H1 (cell line): ENCODE data around the gene PRSS50. TPM values are rescaled to one million over a fixed set of nuclear protein-coding genes. Genes with fewer than 3 reads are reported as not detected.

ENCODE experiments used
- CTCF ChIA-PET: fragments of 300-600 bp; sonication (Branson Sonifier 250); formaldehyde crosslinking; loops from one replicate; lab custom pipeline; 2021; ENCODE audit not compliant: partially characterized antibody; lab: Charles Lee
- POLR2A ChIA-PET: fragments of 300-600 bp; sonication (Branson Sonifier 250); formaldehyde crosslinking; loops from one replicate; lab custom pipeline; 2021; ENCODE audit warnings: inconsistent platforms; ENCODE audit not compliant: partially characterized antibody; lab: Charles Lee
- DNase-seq, 2 experiments: peaks; one replicate each; pipeline versions ENCODE4 v3.0.0 to v3.0.0-alpha.2; 2010 to 2022; ENCODE audit warnings: low spot score in 2 of 2, low read depth in 1 of 2, mixed read lengths in 1 of 2
- FAIRE-seq: peaks from 2 replicates; lab custom pipeline; 2011; peaks lifted over from hg19 to GRCh38; lab: Jason Lieb, UNC
- H2AFZ ChIP-seq: 2 replicates; pipeline ENCODE4 v1.8.1; 2012; ENCODE audit warnings: low read length, inconsistent platforms
- H2AK5ac ChIP-seq: 2 replicates; pipeline ENCODE4 v1.6.1; 2013; ENCODE audit warnings: low read depth, low read length
- H2BK120ac ChIP-seq: replicated peaks from 2 replicates; pipeline ENCODE3; 2013; ENCODE audit warnings: low read depth, low read length, inconsistent platforms
- H2BK12ac ChIP-seq: 2 replicates; pipeline ENCODE4 v1.6.1; 2013; ENCODE audit warnings: low read depth, low read length
- H2BK15ac ChIP-seq: 2 replicates; pipeline ENCODE4 v1.6.1; 2013; ENCODE audit warnings: low read length
- H2BK20ac ChIP-seq: 2 replicates; pipeline ENCODE4 v1.6.1; 2013; ENCODE audit warnings: low read length
- H2BK5ac ChIP-seq: 2 replicates; pipeline ENCODE4 v1.6.1; 2013; ENCODE audit warnings: low read depth, low read length
- H3K14ac ChIP-seq: 2 replicates; pipeline ENCODE4 v1.6.1; 2013; ENCODE audit warnings: inconsistent platforms; ENCODE audit not compliant: insufficient read length
- H3K18ac ChIP-seq: 2 replicates; pipeline ENCODE4 v1.6.1; 2013; ENCODE audit warnings: low read length; ENCODE audit errors: extremely low read depth
- H3K23ac ChIP-seq: 2 replicates; pipeline ENCODE4 v1.6.1; 2013; ENCODE audit warnings: inconsistent platforms; ENCODE audit not compliant: insufficient read length
- H3K23me2 ChIP-seq: 2 replicates; pipeline ENCODE4 v1.6.1; 2013; ENCODE audit warnings: low read depth, low read length
- H3K27ac ChIP-seq: 2 replicates; pipeline ENCODE4 v1.6.1; 2011; ENCODE audit warnings: low read depth, low read length, inconsistent platforms
- H3K27me3 ChIP-seq, 4 experiments: replicated peaks in 1 of 4; 1 replicate in 1 of 4; 2 replicates in 3 of 4; pipeline versions ENCODE4 v1.6.1 to v1.8.1; 2011 to 2013; ENCODE audit warnings: low read length in 3 of 4, mild to moderate bottlenecking in 3 of 4, inconsistent platforms in 2 of 4, mixed read lengths in 2 of 4, moderate library complexity in 1 of 4; ENCODE audit not compliant: control insufficient read depth in 3 of 4, insufficient read depth in 3 of 4; ENCODE audit errors: extremely low read depth in 1 of 4
- H3K36me3 ChIP-seq, 4 experiments: 2 replicates each; pipeline versions ENCODE4 v1.6.1 to v1.8.1; 2011 to 2013; ENCODE audit warnings: mild to moderate bottlenecking in 4 of 4, low read length in 3 of 4, moderate library complexity in 2 of 4, control low read depth in 1 of 4, inconsistent platforms in 1 of 4; ENCODE audit not compliant: insufficient read depth in 4 of 4, control insufficient read depth in 2 of 4
- H3K4ac ChIP-seq: replicated peaks from 2 replicates; pipeline ENCODE3; 2013; ENCODE audit warnings: low read length, low read depth, mixed read lengths, inconsistent platforms; ENCODE audit not compliant: insufficient read length
- H3K4me1 ChIP-seq, 4 experiments: replicated peaks in 1 of 4; 1 replicate in 1 of 4; 2 replicates in 3 of 4; pipeline versions ENCODE4 v1.6.1 to v1.8.1; 2011 to 2013; ENCODE audit warnings: low read length in 3 of 4, inconsistent platforms in 2 of 4, mixed read lengths in 1 of 4; ENCODE audit not compliant: insufficient read depth in 4 of 4, control insufficient read depth in 3 of 4
- H3K4me2 ChIP-seq, 2 experiments: 2 replicates each; pipeline versions ENCODE4 v1.6.1 to v1.8.1; 2011 to 2013; ENCODE audit warnings: low read depth in 2 of 2, low read length in 2 of 2, control low read depth in 1 of 2, inconsistent platforms in 1 of 2, mild to moderate bottlenecking in 1 of 2; ENCODE audit not compliant: insufficient read depth in 1 of 2
- H3K4me3 ChIP-seq, 4 experiments: fragments of 200-600, 300-600 bp in 1 of 4; sonication (generic), shearing (Covaris generic), sonication (Bioruptor Twin) in 1 of 4; 2 replicates each; pipeline versions ENCODE4 v1.5.1 to v1.8.1; 2011 to 2016; ENCODE audit warnings: low read length in 4 of 4, low read depth in 3 of 4, control low read depth in 2 of 4, inconsistent platforms in 2 of 4, mild to moderate bottlenecking in 2 of 4, mixed read lengths in 1 of 4, moderate library complexity in 1 of 4; ENCODE audit not compliant: insufficient read depth in 2 of 4; ENCODE audit errors: extremely low read depth in 1 of 4
- H3K56ac ChIP-seq: replicated peaks from 2 replicates; pipeline ENCODE3; 2013; ENCODE audit warnings: low read depth, mild to moderate bottlenecking, mixed read lengths, low read length, inconsistent platforms; ENCODE audit not compliant: insufficient read length
- H3K79me1 ChIP-seq: 2 replicates; pipeline ENCODE4 v1.6.1; 2013; ENCODE audit warnings: low read depth, low read length, control low read depth
- H3K79me2 ChIP-seq, 2 experiments: 2 replicates each; pipeline versions ENCODE4 v1.6.1 to v1.8.1; 2012 to 2013; ENCODE audit warnings: low read length in 2 of 2, mild to moderate bottlenecking in 2 of 2, inconsistent platforms in 1 of 2; ENCODE audit not compliant: insufficient read depth in 2 of 2, control insufficient read depth in 1 of 2
- H3K9ac ChIP-seq, 4 experiments: replicated peaks in 1 of 4; 1 replicate in 1 of 4; 2 replicates in 3 of 4; pipeline versions ENCODE4 v1.6.1 to v1.8.1; 2011 to 2013; ENCODE audit warnings: low read depth in 3 of 4, low read length in 3 of 4, control low read depth in 2 of 4, mild to moderate bottlenecking in 2 of 4, moderate library complexity in 2 of 4, inconsistent platforms in 1 of 4; ENCODE audit errors: extremely low read depth in 1 of 4
- H3K9me3 ChIP-seq, 2 experiments: 2 replicates each; pipeline versions ENCODE4 v1.6.1 to v1.8.1; 2012 to 2013; ENCODE audit warnings: mild to moderate bottlenecking in 2 of 2, moderate library complexity in 2 of 2, control low read depth in 1 of 2, inconsistent platforms in 1 of 2, low read depth in 1 of 2, low read length in 1 of 2, mixed read lengths in 1 of 2; ENCODE audit not compliant: insufficient read depth in 2 of 2
- H4K20me1 ChIP-seq, 2 experiments: replicated peaks in 1 of 2; 2 replicates each; pipeline versions ENCODE3 to v1.8.1; 2011 to 2013; ENCODE audit warnings: inconsistent platforms in 2 of 2, low read length in 2 of 2, mild to moderate bottlenecking in 1 of 2; ENCODE audit not compliant: insufficient read depth in 2 of 2, control insufficient read depth in 1 of 2
- H4K5ac ChIP-seq: 2 replicates; pipeline ENCODE4 v1.6.1; 2013; ENCODE audit warnings: low read length, low read depth, mixed read lengths, inconsistent platforms; ENCODE audit not compliant: insufficient read length
- H4K8ac ChIP-seq: 2 replicates; pipeline ENCODE4 v1.8.0; 2013; ENCODE audit warnings: mild to moderate bottlenecking, moderate library complexity, low read length, inconsistent platforms; ENCODE audit not compliant: insufficient read depth; ENCODE audit errors: extremely low read depth
- H4K91ac ChIP-seq: replicated peaks from 2 replicates; pipeline ENCODE3; 2013; ENCODE audit warnings: low read length, mixed read lengths, inconsistent platforms; ENCODE audit not compliant: insufficient read length
- ASH2L ChIP-seq: fragments of 200-600, 300-600 bp; sonication (generic); IDR thresholded peaks from one replicate; pipeline ENCODE4 v1.7.1; 2017; ENCODE audit warnings: low read length
- BACH1 ChIP-seq: IDR thresholded peaks from 2 replicates; pipeline ENCODE4 v1.6.1; 2012; ENCODE audit warnings: low read length, improper control_type of control experiment
- GTF2F1 ChIP-seq: IDR thresholded peaks from 2 replicates; pipeline ENCODE4 v1.6.1; 2012; ENCODE audit warnings: low read depth, low read length, improper control_type of control experiment, borderline replicate concordance
- KDM4A ChIP-seq: IDR thresholded peaks from one replicate; pipeline ENCODE4 v1.7.1; 2012; ENCODE audit warnings: low read depth, mild to moderate bottlenecking, moderate library complexity, low read length, inconsistent platforms; ENCODE audit not compliant: severe bottlenecking
- KDM5A ChIP-seq: fragments of 200-600 bp; IDR thresholded peaks from 2 replicates; pipeline ENCODE4 v1.7.1; 2012; ENCODE audit warnings: mild to moderate bottlenecking, low read length, inconsistent platforms, mixed read lengths
- SP2 ChIP-seq: IDR thresholded peaks from 2 replicates; pipeline ENCODE4 v1.6.1; 2012; ENCODE audit warnings: mild to moderate bottlenecking, low read length, inconsistent platforms
- TAF1 ChIP-seq: IDR thresholded peaks from 2 replicates; pipeline ENCODE4 v1.6.1; 2011; ENCODE audit warnings: mild to moderate bottlenecking, low read depth, low read length
- TEAD4 ChIP-seq: IDR thresholded peaks from 2 replicates; pipeline ENCODE4 v1.6.1; 2012; ENCODE audit warnings: low read depth, low read length, inconsistent platforms, mixed read lengths
- WGBS, 2 experiments: shearing (Covaris generic) in 1 of 2; methylation state at CpG; one replicate each; pipeline versions ENCODE4 v1.1.6 to v1.1.7; 2013 to 2015; ENCODE audit warnings: low lambda C conversion rate in 2 of 2, mixed read lengths in 2 of 2, inconsistent platforms in 1 of 2, low coverage in 1 of 2, missing lambda C conversion rate in 1 of 2; ENCODE audit not compliant: insufficient replicate concordance in 2 of 2, insufficient coverage in 1 of 2, insufficient read length in 1 of 2; ENCODE audit errors: extremely low coverage in 1 of 2, missing lambda C conversion rate in 1 of 2; 5-methylcytosine and 5-hydroxymethylcytosine counted together
- polyA plus RNA-seq, 7 experiments: library from polyadenylated mRNA; depleted of rRNA in 3 of 7; stranded (reverse) in 5 of 7; unstranded in 2 of 7; fragments of >200 nt in 5 of 7; fragments of 200-250 nt in 2 of 7; gene quantifications; 1 replicate in 5 of 7; 2 replicates in 1 of 7; 4 replicates in 1 of 7; pipeline versions ENCODE4 v1.2.1 to v1.2.3, GENCODE V29; 2011 to 2013; ENCODE audit warnings: missing spikeins in 2 of 7, mixed read lengths in 2 of 7
- total RNA-seq: library from RNA; stranded (reverse); fragmentation: NEBNext Ultra II Directional; extraction: Animal tissue kit (Norgen Biotek cat#: 25700); gene quantifications from 2 replicates; pipeline ENCODE4 v1.2.1, GENCODE V29; 2021

PRSS50 gene
- total and polyA plus RNA-seq, 2 of the 8 experiments (the other 6 are each of a cell fraction or from before 2014, with no cell fraction given): 0.47 to 0.71 TPM

GRCh38 chr3:46692566-46692990 lies 25.1 kb downstream of the PRSS50 start:
- FAIRE-seq: no peak
- no peak overlapping the region for H3K56ac ChIP-seq
- no peaks in the 10 kb centered on the region for H3K79me1 ChIP-seq
- H3K9me3 ChIP-seq: no peaks in the 10 kb centered on the region
- no peak overlapping the region for H3K27ac ChIP-seq
- H3K4me3 ChIP-seq: peak overlapping the region; percentile 48 to 62 (median 58); a peak in 7 of 8 replicates
- H2BK5ac ChIP-seq: peak overlapping the region; percentile 35; the same call in 1 of the 2 replicates
- H4K20me1 ChIP-seq: peaks cover 0 to 8% of the 10 kb centered on the region in 2 experiments
- ChIA-PET POLR2A (interaction anchor here (0.7 to 1.6 kb wide), 4 partner anchors 17 to 205 kb away, joined by 3 to 6 read pairs (median 4); no protein-coding TSS in a partner anchor), CTCF (interaction anchor here (0.9 to 7.2 kb wide), 10 partner anchors 9 to 204 kb away, joined by 3 to 64 read pairs (median 6); no protein-coding TSS in a partner anchor)
- no peak overlapping the region for H2AK5ac ChIP-seq
- H3K23ac ChIP-seq: no peak overlapping the region
- H3K23me2 ChIP-seq: peaks cover 6% of the 10 kb centered on the region; the same call in 1 of the 2 replicates
- no peak overlapping the region for H2BK20ac ChIP-seq
- H3K14ac ChIP-seq: no peak overlapping the region
- H3K4ac ChIP-seq: no peak overlapping the region
- H3K36me3 ChIP-seq: no peaks in the 10 kb centered on the region
- H3K79me2 ChIP-seq: no peaks in the 10 kb centered on the region
- DNase-seq: peak in 1 of 2 experiments; percentile 60
- TF ChIP-seq KDM4A: no peak
- TF ChIP-seq KDM5A: no peak
- TF ChIP-seq ASH2L: no peak
- TF ChIP-seq BACH1: peak; percentile 27; the same call in 1 of the 2 replicates
- TF ChIP-seq TAF1: no peak
- TF ChIP-seq SP2: no peak
- peak; percentile 50 for TF ChIP-seq TEAD4
- no peak for TF ChIP-seq GTF2F1
- peaks cover 2 to 31% (median 19%) of the 10 kb centered on the region in 4 experiments for H3K27me3 ChIP-seq
- peak overlapping the region; percentile 86 to 94 for H3K4me2 ChIP-seq
- H4K5ac ChIP-seq: no peak overlapping the region
- no peak overlapping the region for H2BK120ac ChIP-seq
- H4K8ac ChIP-seq: no peak overlapping the region
- H3K9ac ChIP-seq: no peak overlapping the region
- no peak overlapping the region for H2AFZ ChIP-seq
- H2BK15ac ChIP-seq: no peak overlapping the region
- peak overlapping the region; percentile 32; the same call in 1 of the 2 replicates for H3K18ac ChIP-seq
- H4K91ac ChIP-seq: no peak overlapping the region
- peaks cover 0 to 24% (median 19%) of the 10 kb centered on the region in 4 experiments; a peak in 6 of 7 replicates for H3K4me1 ChIP-seq
- 47% methylated on average over 11 of the region's 11 CpGs; no CpG with 5 or more reads in 1 of the 2 experiments for WGBS, 2 experiments
- no peak overlapping the region; the same call in 1 of the 2 replicates for H2BK12ac ChIP-seq
